CD14-positive monocyte (primary cell): ENCODE results near the gene TBCA. TPM values are rescaled to one million over a fixed set of nuclear protein-coding genes. Genes with fewer than 3 reads are reported as not detected.

Experiments
- DNase-seq, 3 donors: peaks; one replicate each; pipeline ENCODE4 v3.0.0-alpha.2; 2011 to 2022
- H2AFZ ChIP-seq: 2 replicates; pipeline ENCODE4 v1.6.0; 2012; ENCODE audit warnings: mild to moderate bottlenecking, low read depth, low read length, inconsistent platforms; ENCODE audit not compliant: insufficient read depth, poor library complexity, severe bottlenecking
- H3K27ac ChIP-seq, 2 donors: 1 replicate in 1 of 2; 2 replicates in 1 of 2; pipeline ENCODE4 v1.5.1; 2012 to 2013; ENCODE audit warnings: low read length in 2 of 2, control low read depth in 1 of 2, inconsistent platforms in 1 of 2, low read depth in 1 of 2, mild to moderate bottlenecking in 1 of 2
- H3K27me3 ChIP-seq, 2 donors: one replicate each; pipeline versions ENCODE4 v1.6.0 to v1.6.1; 2011 to 2013; ENCODE audit warnings: low read length in 2 of 2; ENCODE audit not compliant: control insufficient read depth in 2 of 2, insufficient read depth in 2 of 2
- H3K36me3 ChIP-seq, 2 donors: replicated peaks in 1 of 2; 1 replicate in 1 of 2; 2 replicates in 1 of 2; pipeline versions ENCODE4 v1.5.1 to v1.6.1; 2012 to 2013; ENCODE audit warnings: low read length in 2 of 2, control low read depth in 1 of 2, inconsistent platforms in 1 of 2, mild to moderate bottlenecking in 1 of 2; ENCODE audit not compliant: insufficient read depth in 2 of 2, control insufficient read depth in 1 of 2
- H3K4me1 ChIP-seq, 2 donors: 1 replicate in 1 of 2; 2 replicates in 1 of 2; pipeline versions ENCODE4 v1.5.1 to v1.6.1; 2012 to 2013; ENCODE audit warnings: low read length in 2 of 2, control low read depth in 1 of 2, inconsistent platforms in 1 of 2, mild to moderate bottlenecking in 1 of 2, moderate library complexity in 1 of 2; ENCODE audit not compliant: insufficient read depth in 2 of 2, control insufficient read depth in 1 of 2
- H3K4me2 ChIP-seq: replicated peaks from 2 replicates; pipeline ENCODE3; 2012; ENCODE audit warnings: low read length, moderate library complexity, mild to moderate bottlenecking; ENCODE audit not compliant: poor library complexity, severe bottlenecking; ENCODE audit errors: extremely low read depth
- H3K4me3 ChIP-seq, 3 experiments: fragments of 200-600 bp in 1 of 3; sonication (generic) in 1 of 3; replicated peaks in 1 of 3; 1 replicate in 2 of 3; 2 replicates in 1 of 3; pipeline ENCODE4 v1.5.1; 2011 to 2013; ENCODE audit warnings: low read length in 3 of 3, mild to moderate bottlenecking in 3 of 3, control low read depth in 2 of 3, low read depth in 2 of 3, inconsistent platforms in 1 of 3, moderate library complexity in 1 of 3
- H3K79me2 ChIP-seq: 2 replicates; pipeline ENCODE4 v1.6.0; 2012; ENCODE audit warnings: mild to moderate bottlenecking, control low read depth, inconsistent platforms, low read length, moderate library complexity; ENCODE audit not compliant: insufficient read depth
- H3K9ac ChIP-seq: 2 replicates; pipeline ENCODE4 v1.6.0; 2017; ENCODE audit warnings: low read length, mild to moderate bottlenecking; ENCODE audit not compliant: insufficient read depth, poor library complexity, severe bottlenecking
- H3K9me3 ChIP-seq, 2 donors: replicated peaks in 1 of 2; 1 replicate in 1 of 2; 2 replicates in 1 of 2; pipeline versions ENCODE4 v1.5.1 to v1.6.1; 2012 to 2013; ENCODE audit warnings: low read length in 2 of 2, control low read depth in 1 of 2; ENCODE audit not compliant: control insufficient read depth in 1 of 2, insufficient read depth in 1 of 2
- H4K20me1 ChIP-seq: 2 replicates; pipeline ENCODE4 v1.6.0; 2012; ENCODE audit warnings: mild to moderate bottlenecking, low read length, control low read depth, moderate library complexity; ENCODE audit not compliant: insufficient read depth
- H3K27ac Mint-ChIP-seq, 7 donors: one replicate each; pipeline ENCODE4 v1.8.0; 2020; ENCODE audit warnings: mild to moderate bottlenecking in 7 of 7, mixed read lengths in 7 of 7, moderate library complexity in 6 of 7, inconsistent platforms in 2 of 7
- H3K27me3 Mint-ChIP-seq, 3 donors: one replicate each; pipeline ENCODE4 v1.8.0; 2021 to 2022; ENCODE audit warnings: low read depth in 3 of 3, mild to moderate bottlenecking in 3 of 3, mixed read lengths in 3 of 3, moderate library complexity in 3 of 3, inconsistent platforms in 1 of 3
- H3K36me3 Mint-ChIP-seq, 2 donors: one replicate each; pipeline ENCODE4 v1.8.0; 2020; ENCODE audit warnings: mixed read lengths in 2 of 2, inconsistent platforms in 1 of 2, mild to moderate bottlenecking in 1 of 2
- H3K4me1 Mint-ChIP-seq: one replicate; pipeline ENCODE4 v1.8.0; 2020; ENCODE audit warnings: mild to moderate bottlenecking, mixed read lengths
- H3K4me3 Mint-ChIP-seq, 2 donors: one replicate each; pipeline ENCODE4 v1.8.0; 2020; ENCODE audit warnings: mild to moderate bottlenecking in 2 of 2, mixed read lengths in 2 of 2, moderate library complexity in 1 of 2
- H3K9me3 Mint-ChIP-seq, 7 donors: one replicate each; pipeline ENCODE4 v1.8.0; 2020 to 2022; ENCODE audit warnings: mixed read lengths in 7 of 7, mild to moderate bottlenecking in 6 of 7, moderate library complexity in 6 of 7, inconsistent platforms in 2 of 7
- WGBS: methylation state at CpG from one replicate; pipeline ENCODE4 v1.1.5; 2013; ENCODE audit warnings: missing lambda C conversion rate; ENCODE audit not compliant: insufficient coverage; 5-methylcytosine and 5-hydroxymethylcytosine counted together
- intact Hi-C, 2 donors: fragments of 100-400 bp; cut with micrococcal nuclease; formaldehyde crosslinking; loops; one replicate each; pipeline versions ENCODE4 v1.15.0 to v1.15.1; 2023
- polyA plus RNA-seq, 3 donors: library from polyadenylated mRNA; depleted of rRNA in 1 of 3; unstranded in 2 of 3; stranded (reverse) in 1 of 3; fragments of 300-500 nt in 2 of 3; fragments of >200 nt in 1 of 3; fragmentation: Illumina TruSeq in 2 of 3; gene quantifications; 1 replicate in 2 of 3; 2 replicates in 1 of 3; pipeline ENCODE4 v1.2.3, GENCODE V29; 2012 to 2021
- TF ChIP-seq, protein P1 (sequence below): fragments of 200-600 bp; IDR thresholded peaks from one replicate; pipeline ENCODE4 v1.8.0; 2022; ENCODE audit warnings: antibody characterized with exemption, mild to moderate bottlenecking

Gene TBCA
- polyA plus RNA-seq, 3 donors: 56.0 to 150 (median 141) TPM

DNA sequence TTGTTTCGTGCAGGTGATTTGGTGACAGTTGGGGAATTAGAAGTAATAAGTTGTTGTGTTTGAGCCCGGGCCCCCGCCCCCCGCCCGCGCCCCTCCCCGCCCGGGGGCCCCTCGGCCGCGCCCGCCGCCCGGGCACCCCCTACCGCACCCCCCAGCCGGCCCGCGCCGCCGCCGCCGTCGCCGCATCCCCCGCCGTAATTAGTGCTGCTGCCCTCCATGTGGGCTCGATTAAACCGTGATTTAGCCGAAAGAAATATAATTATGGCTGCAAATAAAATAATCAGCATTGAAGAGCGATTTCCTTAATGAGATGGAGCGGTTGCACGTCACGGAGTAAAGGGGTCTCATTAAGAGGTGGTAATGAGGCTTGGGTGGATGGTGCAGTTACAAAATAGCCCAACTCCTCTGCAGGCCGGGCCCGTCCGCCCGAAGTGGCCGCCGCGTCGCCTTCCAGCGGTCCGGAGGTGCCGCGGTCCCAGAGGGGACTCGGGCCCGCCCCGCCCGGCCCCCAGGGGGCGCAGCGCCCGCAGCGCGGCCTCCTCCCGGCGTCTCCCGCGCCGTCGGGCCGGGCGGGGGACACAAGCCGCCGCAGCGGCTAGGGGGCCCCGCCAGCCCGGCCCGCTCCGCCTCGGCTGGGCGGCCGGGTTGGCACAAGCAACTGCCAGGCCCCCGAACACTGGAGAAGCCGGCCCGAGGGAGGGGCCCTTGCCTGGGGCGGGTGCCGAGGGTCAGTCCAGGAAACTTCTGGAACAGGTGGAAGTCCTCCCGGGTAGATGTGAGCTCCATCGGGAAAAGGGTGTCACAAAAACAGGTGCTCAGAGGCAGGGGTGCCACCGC is 130.8 kb downstream of the TBCA start:
- H3K27ac Mint-ChIP-seq: no peak overlapping the region
- Histone ChIP-seq H2AFZ (peak overlapping the region; percentile 52), H3K4me2 (peak overlapping the region; percentile 78), H3K79me2 (no peaks in the 10 kb centered on the region), H3K4me3 (peak overlapping the region in 1 of 3 experiments; percentile 70), H4K20me1 (no peaks in the 10 kb centered on the region), H3K4me1 (peaks cover 19 to 29% of the 10 kb centered on the region in 2 donors), H3K9me3 (peaks cover 4 to 26% of the 10 kb centered on the region in 2 donors), H3K27ac (no peak overlapping the region), H3K27me3 (peaks cover 92 to 97% of the 10 kb centered on the region in 2 donors), H3K9ac (no peak overlapping the region), H3K36me3 (no peaks in the 10 kb centered on the region)
- peaks cover 88 to 99% (median 91%) of the 10 kb centered on the region in 3 donors for H3K27me3 Mint-ChIP-seq
- peak in 2 of 3 donors; percentile 28 to 56 for DNase-seq
- 2% methylated on average over 68 of the region's 80 CpGs for WGBS
- peak overlapping the region; percentile 58 to 99 for H3K4me3 Mint-ChIP-seq
- peaks cover 0 to 26% (median 15%) of the 10 kb centered on the region in 7 donors for H3K9me3 Mint-ChIP-seq
- intact Hi-C loops: loop anchor here in 1 of 2 donors (10.0 kb wide), 1 partner anchor 359 kb away; no protein-coding TSS in a partner anchor
- peaks cover 4 to 16% of the 10 kb centered on the region in 2 donors for H3K36me3 Mint-ChIP-seq
- peaks cover 35% of the 10 kb centered on the region for H3K4me1 Mint-ChIP-seq
- TF ChIP-seq, protein P1, sequence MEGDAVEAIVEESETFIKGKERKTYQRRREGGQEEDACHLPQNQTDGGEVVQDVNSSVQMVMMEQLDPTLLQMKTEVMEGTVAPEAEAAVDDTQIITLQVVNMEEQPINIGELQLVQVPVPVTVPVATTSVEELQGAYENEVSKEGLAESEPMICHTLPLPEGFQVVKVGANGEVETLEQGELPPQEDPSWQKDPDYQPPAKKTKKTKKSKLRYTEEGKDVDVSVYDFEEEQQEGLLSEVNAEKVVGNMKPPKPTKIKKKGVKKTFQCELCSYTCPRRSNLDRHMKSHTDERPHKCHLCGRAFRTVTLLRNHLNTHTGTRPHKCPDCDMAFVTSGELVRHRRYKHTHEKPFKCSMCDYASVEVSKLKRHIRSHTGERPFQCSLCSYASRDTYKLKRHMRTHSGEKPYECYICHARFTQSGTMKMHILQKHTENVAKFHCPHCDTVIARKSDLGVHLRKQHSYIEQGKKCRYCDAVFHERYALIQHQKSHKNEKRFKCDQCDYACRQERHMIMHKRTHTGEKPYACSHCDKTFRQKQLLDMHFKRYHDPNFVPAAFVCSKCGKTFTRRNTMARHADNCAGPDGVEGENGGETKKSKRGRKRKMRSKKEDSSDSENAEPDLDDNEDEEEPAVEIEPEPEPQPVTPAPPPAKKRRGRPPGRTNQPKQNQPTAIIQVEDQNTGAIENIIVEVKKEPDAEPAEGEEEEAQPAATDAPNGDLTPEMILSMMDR: peak; percentile 65

DNA sequence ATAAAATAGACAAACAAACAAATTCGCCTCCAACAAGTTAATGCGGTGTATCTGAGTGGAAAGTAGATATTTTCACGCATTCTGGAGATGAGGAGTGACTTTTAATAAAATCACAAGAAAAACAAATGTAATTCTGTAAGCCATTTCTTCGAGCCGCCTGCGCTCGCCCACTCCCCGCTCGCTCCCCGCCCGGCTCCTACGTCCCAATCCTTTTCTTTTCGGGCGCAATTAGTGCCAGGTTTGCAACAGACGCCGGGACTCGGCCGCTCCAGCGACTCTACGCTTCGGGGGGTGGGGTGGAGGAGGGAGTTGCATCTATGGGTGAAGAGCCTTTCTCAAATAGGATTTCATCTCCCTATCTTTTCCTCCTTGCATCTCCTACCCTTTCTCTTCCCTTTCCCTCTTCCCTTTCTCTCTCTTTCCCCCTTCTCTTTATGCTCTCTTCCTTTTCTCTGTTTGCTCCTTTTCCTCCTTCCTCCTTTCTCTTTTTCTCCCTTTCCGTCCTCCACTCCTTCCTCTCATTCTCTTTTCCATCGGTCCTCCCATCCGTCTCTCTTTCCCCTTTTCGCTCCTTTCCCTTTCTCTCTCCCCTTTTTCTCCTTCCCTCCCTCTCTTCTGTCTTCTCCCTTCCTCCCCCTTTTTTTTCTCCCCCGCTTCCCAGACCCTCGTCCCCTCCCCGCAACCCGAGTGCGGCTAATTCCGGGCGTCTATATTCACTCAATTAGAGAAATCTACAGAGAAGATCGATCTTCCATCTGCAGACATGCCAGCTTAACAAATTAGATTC is 131.6 kb downstream of the TBCA start:
- Mint-ChIP-seq H3K27ac (peak overlapping the region in 1 of 7 donors; percentile 53), H3K4me1 (peaks cover 41% of the 10 kb centered on the region), H3K36me3 (peaks cover 4 to 16% of the 10 kb centered on the region in 2 donors), H3K9me3 (peaks cover 0 to 28% (median 15%) of the 10 kb centered on the region in 7 donors), H3K4me3 (peak overlapping the region; percentile 57 to 99), H3K27me3 (peaks cover 90 to 99% (median 94%) of the 10 kb centered on the region in 3 donors)
- 10% methylated on average over 15 of the region's 33 CpGs for WGBS
- peak overlapping the region; percentile 78 for H3K4me2 ChIP-seq
- H3K4me3 ChIP-seq: peak overlapping the region in 1 of 3 experiments; percentile 70
- H2AFZ ChIP-seq: no peak overlapping the region
- no peak overlapping the region for H3K9ac ChIP-seq
- no peak for DNase-seq
- peaks cover 91 to 97% of the 10 kb centered on the region in 2 donors for H3K27me3 ChIP-seq
- H3K4me1 ChIP-seq: peaks cover 19 to 32% of the 10 kb centered on the region in 2 donors
- peaks cover 4 to 32% of the 10 kb centered on the region in 2 donors for H3K9me3 ChIP-seq
- no peaks in the 10 kb centered on the region for H3K36me3 ChIP-seq
- intact Hi-C loops: loop anchor here in 1 of 2 donors (10.0 kb wide), 1 partner anchor 360 kb away; no protein-coding TSS in a partner anchor
- TF ChIP-seq, protein P1: no peak
- H3K79me2 ChIP-seq: no peaks in the 10 kb centered on the region
- no peaks in the 10 kb centered on the region for H4K20me1 ChIP-seq
- H3K27ac ChIP-seq: no peak overlapping the region
